Measurements from ENCODE around the gene MID2. TPM values are rescaled to one million over a fixed set of nuclear protein-coding genes. Genes with fewer than 3 reads are reported as not detected.
"Not testable (repeated sequence)": the region's sequence is repeated elsewhere in the genome, so short reads cannot be mapped to it uniquely, and the experiment has no call there.

The MID2 gene
- 6.3 and 6.6 TPM in 2 replicates for total RNA-seq

- intact Hi-C loops (cut with micrococcal nuclease), result loop anchor here (2.0 to 5.0 kb wide), 5 partner anchors 49 to 708 kb away; partner anchors contain the start of genes ATG4A, NCBP2L, PRPS1 and PSMD10
Observed at GRCh38 chrX:107825698-107826237, at the start of gene MID2. Gene MID2, plus strand, starts transcription at chrX:107825866. Its CDS starts 561 bp downstream, at chrX:107826427.

- intact Hi-C loops (cut with micrococcal nuclease), result loop anchor here (1.0 to 10.0 kb wide), 16 partner anchors 35 to 883 kb away; partner anchors contain the start of genes ATG4A, DNAAF6, MID2 and NUP62CL
Observed at GRCh38 chrX:107776649-107777535, 48.8 kb upstream of the MID2 start.

DNA sequence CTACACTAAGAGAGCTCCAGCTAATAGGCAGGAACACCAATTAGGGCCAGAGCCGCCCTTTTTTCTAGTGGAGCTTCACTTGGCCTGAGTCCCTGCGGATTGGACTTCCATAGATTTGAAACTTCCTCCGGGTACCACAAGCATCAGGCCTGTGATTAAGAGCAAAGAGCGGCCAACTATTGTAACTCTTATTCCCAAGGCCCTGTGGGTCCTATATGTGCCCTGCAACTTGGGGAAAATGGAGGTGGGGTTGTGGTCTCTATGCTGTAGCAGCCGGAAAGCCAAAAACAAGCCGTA lies 48.2 kb upstream of the MID2 start, which contains the start of gene NCBP2L:
TSS of gene NCBP2L (plus strand) at position 198 of the 297 bp plus-strand sequence. CDS start 16,488 bp downstream, outside the sequence.
- intact Hi-C loops (cut with micrococcal nuclease), result loop anchor here (1.0 to 10.0 kb wide), 16 partner anchors 35 to 883 kb away; partner anchors contain the start of genes ATG4A, DNAAF6, MID2 and NUP62CL

- intact Hi-C loops (cut with micrococcal nuclease), result no loop called here
Observed at GRCh38 chrX:107780525-107780924, 45.1 kb upstream of the MID2 start.

- intact Hi-C loops (cut with micrococcal nuclease), result no loop called here
Observed at GRCh38 chrX:107787827-107788226, 37.8 kb upstream of the MID2 start.

DNA sequence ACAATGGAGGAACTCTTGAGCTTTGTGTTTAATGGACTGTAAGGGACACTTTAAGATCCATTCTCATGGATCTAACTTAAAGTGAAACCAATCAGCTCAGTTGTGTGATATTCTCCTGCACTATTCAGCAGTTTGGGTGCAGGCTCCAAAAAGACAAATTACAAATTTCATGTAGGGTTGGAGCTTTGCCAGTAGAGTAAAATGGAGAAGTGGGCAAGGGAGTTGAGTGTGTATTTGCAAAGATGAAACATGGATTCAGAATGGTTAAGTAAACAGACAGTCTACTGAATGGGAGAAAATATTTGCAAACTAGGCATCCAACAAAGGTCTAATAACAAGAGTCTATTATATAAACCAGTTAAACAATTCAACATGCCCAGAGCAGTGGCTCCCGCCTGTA lies 21.2 kb upstream of the MID2 start:
- intact Hi-C loops (cut with micrococcal nuclease), result no loop called here

DNA sequence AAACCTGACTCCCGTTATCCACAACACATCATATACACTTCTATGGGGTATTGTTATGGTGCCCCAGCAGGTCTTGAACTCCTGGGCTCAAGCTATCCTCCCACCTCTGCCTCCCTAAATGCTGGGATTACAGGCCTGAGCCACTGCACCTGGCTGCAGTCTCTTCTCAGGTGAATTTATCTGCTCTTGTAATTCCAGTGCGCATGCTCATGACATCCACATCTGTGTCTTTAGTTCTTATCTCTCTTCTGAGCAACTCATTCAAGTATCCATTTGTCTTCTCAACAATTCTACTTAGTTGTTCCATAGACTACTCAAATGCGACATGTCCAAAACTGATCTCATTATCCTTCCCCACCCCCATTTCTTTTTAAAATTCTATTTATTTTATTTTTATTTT lies 20.5 kb upstream of the MID2 start:
- intact Hi-C loops (cut with micrococcal nuclease), result no loop called here

GRCh38 chrX:107810053-107810452 lies 15.6 kb upstream of the MID2 start:
- intact Hi-C loops (cut with micrococcal nuclease), result not testable (repeated sequence)

- intact Hi-C loops (cut with micrococcal nuclease), result no loop called here
Observed at GRCh38 chrX:107818900-107819521, 6.7 kb upstream of the MID2 start.

GRCh38 chrX:107823042-107823441 lies 2.6 kb upstream of the MID2 start:
- intact Hi-C loops (cut with micrococcal nuclease), result no loop called here

- intact Hi-C loops (cut with micrococcal nuclease), result no loop called here
Observed at GRCh38 chrX:107823456-107823855, 2.2 kb upstream of the MID2 start.

DNA sequence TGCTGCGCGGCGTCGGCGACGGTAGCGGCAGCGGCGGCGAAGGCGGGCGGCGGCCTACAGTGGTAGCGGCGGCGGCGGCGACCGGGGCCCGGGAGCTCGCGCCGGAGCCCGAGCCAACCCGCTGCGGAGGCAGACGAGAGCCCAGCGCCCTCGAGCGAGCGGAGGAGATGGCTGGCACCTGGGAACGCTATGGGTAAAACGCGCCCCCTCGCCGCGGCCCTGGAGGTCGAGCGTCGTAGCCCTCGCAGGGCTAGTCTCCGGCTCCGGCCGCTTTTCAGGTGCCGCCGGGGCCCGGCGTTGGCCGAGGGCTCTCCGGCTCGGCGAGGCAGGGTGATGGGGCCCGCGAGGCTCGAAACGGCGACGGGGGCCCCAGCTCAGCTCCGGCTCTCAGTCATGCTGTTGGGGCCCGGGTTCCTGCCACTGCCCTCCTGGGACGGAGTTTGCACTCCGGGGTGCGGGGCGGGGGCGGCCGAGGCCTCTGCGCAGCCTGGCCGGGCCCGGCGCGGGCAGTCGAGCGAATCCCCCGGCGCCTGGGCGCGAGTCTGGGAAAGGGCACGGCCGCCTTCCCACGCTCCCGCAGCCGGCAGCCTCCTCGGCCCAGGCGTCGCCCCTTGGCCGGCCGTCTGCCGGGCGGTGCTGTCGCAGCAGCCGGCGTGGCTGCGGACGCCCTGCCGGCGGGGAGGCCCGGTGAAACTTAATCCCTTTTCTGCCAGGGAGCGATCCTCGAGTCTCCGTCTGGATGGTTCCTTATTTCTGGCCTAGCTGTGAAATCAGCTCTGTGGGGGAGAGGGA lies 768 bp downstream of the MID2 start:
- intact Hi-C loops (cut with micrococcal nuclease), result loop anchor here (2.0 to 5.0 kb wide), 3 partner anchors 154 to 709 kb away; partner anchors contain the start of genes ATG4A, PSMD10 and RBM41

DNA sequence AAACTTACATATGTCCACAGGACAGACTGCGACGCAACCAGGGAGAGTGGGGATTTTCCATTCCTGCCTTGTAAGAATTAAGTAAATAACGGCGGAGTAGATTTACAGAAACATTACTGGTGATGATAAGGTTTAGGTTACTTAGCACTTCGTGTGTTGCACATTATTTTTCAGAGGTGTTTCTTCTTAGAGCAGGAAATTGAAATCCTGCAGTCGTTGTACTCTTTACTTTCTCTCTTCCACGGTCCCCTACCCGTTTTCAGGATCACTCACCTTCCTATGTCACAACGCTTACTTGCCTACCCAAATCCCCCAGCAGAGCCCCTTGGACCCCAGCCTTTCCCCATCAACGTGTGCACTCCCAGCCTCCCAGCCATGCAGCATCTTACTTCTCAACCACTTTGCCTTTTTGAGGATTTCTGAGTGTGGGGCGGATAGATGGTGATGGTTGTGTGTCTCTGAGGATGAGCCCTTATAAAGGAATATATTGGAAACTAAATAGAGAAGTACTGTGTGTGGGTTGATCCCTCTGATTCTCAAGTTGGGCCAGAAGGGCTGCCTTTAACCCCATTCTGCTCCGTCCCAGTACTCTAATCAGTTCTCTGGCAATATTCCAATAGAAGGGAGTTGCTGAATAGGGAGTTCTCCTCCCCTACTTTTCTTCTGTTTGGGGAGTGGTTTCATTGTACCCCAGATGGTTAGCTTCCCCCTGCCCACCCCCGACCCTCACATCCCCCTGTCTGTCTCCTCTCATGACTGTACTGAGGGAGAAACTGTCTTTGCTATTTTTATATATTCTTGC lies 1.6 kb downstream of the MID2 start:
- intact Hi-C loops (cut with micrococcal nuclease), result loop anchor here (2.0 to 5.0 kb wide), 3 partner anchors 155 to 710 kb away; partner anchors contain the start of genes ATG4A, PSMD10 and RBM41

- intact Hi-C loops (cut with micrococcal nuclease), result loop anchor here (2.0 to 5.0 kb wide), 3 partner anchors 156 to 711 kb away; partner anchors contain the start of genes ATG4A, PSMD10 and RBM41
Observed at GRCh38 chrX:107827852-107828251, 2.2 kb downstream of the MID2 start.

- intact Hi-C loops (cut with micrococcal nuclease), result loop anchor here (5.0 kb wide), 2 partner anchors 158 to 713 kb away; partner anchors contain the start of gene RBM41
Observed at GRCh38 chrX:107829878-107830277, 4.2 kb downstream of the MID2 start.

GRCh38 chrX:107831071-107831730 lies 5.5 kb downstream of the MID2 start:
- intact Hi-C loops (cut with micrococcal nuclease), result no loop called here

DNA sequence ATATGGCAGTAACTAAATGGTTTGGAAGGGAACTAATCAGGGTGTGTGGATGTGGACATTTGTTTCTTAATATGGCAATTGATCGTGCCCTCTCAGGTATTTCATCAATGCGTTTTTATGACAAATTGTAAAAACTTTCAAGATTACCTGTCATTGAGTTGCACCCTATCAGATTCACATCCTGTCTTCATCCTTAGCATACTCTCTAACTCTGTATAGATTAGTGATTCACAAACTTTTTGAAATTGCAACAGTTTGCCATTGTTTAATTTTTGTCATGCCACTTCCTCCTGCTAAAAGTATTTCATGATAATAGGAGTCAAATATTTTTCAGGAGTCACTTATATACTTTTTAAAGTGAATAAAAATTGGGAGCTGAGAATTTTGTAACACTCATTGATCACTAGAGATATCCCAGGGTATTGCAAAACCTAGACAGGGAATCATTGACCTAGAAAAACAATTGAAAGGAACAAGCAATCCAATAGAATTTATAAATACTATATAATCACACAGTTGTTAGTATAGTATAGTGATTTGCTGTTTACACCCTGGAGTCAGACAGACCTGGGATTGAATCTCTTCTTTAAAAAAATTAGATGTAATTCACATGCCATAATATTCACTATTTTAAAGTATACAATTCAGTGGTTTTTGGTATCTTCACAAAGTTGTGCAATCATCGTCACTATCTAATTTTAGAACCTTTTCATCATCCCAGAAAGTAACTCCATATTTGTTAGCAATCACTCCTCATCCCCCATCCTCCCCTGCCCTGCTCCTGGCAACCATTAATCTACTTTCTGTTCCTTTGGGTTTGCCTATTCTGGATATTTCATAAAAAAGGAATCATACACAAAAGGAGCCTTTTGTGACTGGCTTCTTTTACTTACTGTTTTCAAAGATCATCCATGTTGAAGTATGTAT lies 8.9 kb downstream of the MID2 start:
- intact Hi-C loops (cut with micrococcal nuclease), result no loop called here

GRCh38 chrX:107836958-107837357 lies 11.3 kb downstream of the MID2 start:
- intact Hi-C loops (cut with micrococcal nuclease), result no loop called here
